Retina (tissue), 1 donor: ENCODE results near the gene EPHX1.
"Not testable (repeated sequence)": the region's sequence is repeated elsewhere in the genome, so short reads cannot be mapped to it uniquely, and the experiment has no call there.

ENCODE experiments used
- DNase-seq: peaks from one replicate; pipeline ENCODE4 v3.0.0-alpha.2; 2016

Gene EPHX1

GRCh38 chr1:225777583-225778336 is 32.2 kb upstream of the EPHX1 start, which contains the start of gene SRP9:
Gene SRP9 (plus strand): TSS chr1:225777826. CDS start chr1:225777941, 115 bp downstream.
- DNase-seq: peak; percentile 99

- no peak for DNase-seq
Observed at GRCh38 chr1:225778337-225778669, 31.6 kb upstream of the EPHX1 start.

- peak; percentile 6 for DNase-seq
Observed at GRCh38 chr1:225779165-225779564, 30.8 kb upstream of the EPHX1 start.

- DNase-seq: no peak
Observed at GRCh38 chr1:225780134-225780533, 29.8 kb upstream of the EPHX1 start.

- no peak for DNase-seq
Observed at GRCh38 chr1:225780630-225781029, 29.3 kb upstream of the EPHX1 start.

GRCh38 chr1:225789142-225789541 is 20.8 kb upstream of the EPHX1 start:
- not testable (repeated sequence) for DNase-seq

- DNase-seq: no peak
Observed at GRCh38 chr1:225794954-225795353, 15.0 kb upstream of the EPHX1 start.

- not testable (repeated sequence) for DNase-seq
Observed at GRCh38 chr1:225796097-225796496, 13.8 kb upstream of the EPHX1 start.

GRCh38 chr1:225801146-225801545 is 8.8 kb upstream of the EPHX1 start:
- not testable (repeated sequence) for DNase-seq

GRCh38 chr1:225806249-225806648 is 3.7 kb upstream of the EPHX1 start:
- no peak for DNase-seq

GRCh38 chr1:225806736-225807135 is 3.2 kb upstream of the EPHX1 start:
- not testable (repeated sequence) for DNase-seq

- no peak for DNase-seq
Observed at GRCh38 chr1:225808136-225808535, 1.8 kb upstream of the EPHX1 start.

GRCh38 chr1:225810579-225811538 is 935 bp downstream of the EPHX1 start:
- peak; percentile 53 for DNase-seq

GRCh38 chr1:225811622-225812487 is 1.9 kb downstream of the EPHX1 start:
- peak; percentile 28 for DNase-seq

- DNase-seq: no peak
Observed at GRCh38 chr1:225812488-225813213, 2.7 kb downstream of the EPHX1 start.

GRCh38 chr1:225813214-225813964 is 3.5 kb downstream of the EPHX1 start:
- no peak for DNase-seq

GRCh38 chr1:225814381-225814780 is 4.5 kb downstream of the EPHX1 start:
- DNase-seq: no peak

- DNase-seq: not testable (repeated sequence)
Observed at GRCh38 chr1:225815090-225815489, 5.2 kb downstream of the EPHX1 start.

GRCh38 chr1:225815526-225816178 is 5.7 kb downstream of the EPHX1 start:
- no peak for DNase-seq

GRCh38 chr1:225816643-225817538 is 7.0 kb downstream of the EPHX1 start:
- peak; percentile 22 for DNase-seq
